CD4-positive, alpha-beta memory T cell (primary cell): ENCODE measurements around the gene HEPHL1. TPM values are rescaled to one million over a fixed set of nuclear protein-coding genes. Genes with fewer than 3 reads are reported as not detected.

Source experiments
- CTCF ChIA-PET: fragments of 350-600 bp; sonication (Branson Sonifier 250); formaldehyde crosslinking; loops from one replicate; lab custom pipeline; 2021; ENCODE audit warnings: inconsistent platforms; ENCODE audit not compliant: partially characterized antibody; lab: Charles Lee
- POLR2A ChIA-PET: fragments of 350-600 bp; sonication (Branson Sonifier 250); formaldehyde crosslinking; loops from one replicate; lab custom pipeline; 2021; ENCODE audit not compliant: partially characterized antibody; lab: Charles Lee
- DNase-seq, 5 donors: peaks; one replicate each; pipeline versions ENCODE4 v3.0.0 to v3.0.0-alpha.2; 2020 to 2022; ENCODE audit warnings: mixed read lengths in 1 of 5
- H3K27ac ChIP-seq: one replicate; pipeline ENCODE4 v1.7.0; 2013; ENCODE audit warnings: low read depth, low read length
- H3K27me3 ChIP-seq: 2 replicates; pipeline ENCODE4 v1.7.0; 2013; ENCODE audit warnings: mild to moderate bottlenecking, low read length, moderate library complexity; ENCODE audit not compliant: insufficient read depth
- H3K36me3 ChIP-seq: 2 replicates; pipeline ENCODE4 v1.7.0; 2013; ENCODE audit warnings: mild to moderate bottlenecking, low read length, moderate library complexity; ENCODE audit not compliant: insufficient read depth
- H3K4me1 ChIP-seq: 2 replicates; pipeline ENCODE4 v1.7.0; 2013; ENCODE audit warnings: mild to moderate bottlenecking, low read length, moderate library complexity; ENCODE audit not compliant: insufficient read depth
- H3K4me3 ChIP-seq, 2 donors: one replicate each; pipeline ENCODE4 v1.7.0; 2013; ENCODE audit warnings: low read length in 2 of 2, mild to moderate bottlenecking in 1 of 2
- H3K9me3 ChIP-seq, 2 donors: one replicate each; pipeline ENCODE4 v1.7.0; 2013; ENCODE audit warnings: low read length in 2 of 2, control low read depth in 1 of 2; ENCODE audit not compliant: control insufficient read depth in 1 of 2
- H3K27ac Mint-ChIP-seq, 7 donors: one replicate each; pipeline ENCODE4 v1.8.0; 2020 to 2021; ENCODE audit warnings: mixed read lengths in 7 of 7, mild to moderate bottlenecking in 6 of 7, inconsistent platforms in 3 of 7, moderate library complexity in 3 of 7
- H3K27me3 Mint-ChIP-seq, 2 donors: one replicate each; pipeline ENCODE4 v1.8.0; 2020 to 2021; ENCODE audit warnings: mixed read lengths in 2 of 2
- H3K36me3 Mint-ChIP-seq, 2 donors: one replicate each; pipeline ENCODE4 v1.8.0; 2020 to 2021; ENCODE audit warnings: mixed read lengths in 2 of 2, inconsistent platforms in 1 of 2, mild to moderate bottlenecking in 1 of 2
- H3K4me1 Mint-ChIP-seq, 4 donors: one replicate each; pipeline ENCODE4 v1.8.0; 2020 to 2021; ENCODE audit warnings: mixed read lengths in 4 of 4, mild to moderate bottlenecking in 1 of 4
- H3K4me3 Mint-ChIP-seq, 8 donors: one replicate each; pipeline ENCODE4 v1.8.0; 2020 to 2021; ENCODE audit warnings: mixed read lengths in 8 of 8, mild to moderate bottlenecking in 7 of 8, moderate library complexity in 6 of 8, inconsistent platforms in 3 of 8
- H3K9me3 Mint-ChIP-seq, 8 donors: one replicate each; pipeline ENCODE4 v1.8.0; 2020 to 2021; ENCODE audit warnings: mixed read lengths in 8 of 8, mild to moderate bottlenecking in 5 of 8, inconsistent platforms in 3 of 8, moderate library complexity in 1 of 8
- intact Hi-C: fragments of 100-400 bp; cut with micrococcal nuclease; formaldehyde crosslinking; loops from one replicate; pipeline ENCODE4 v1.15.1; 2023
- polyA plus RNA-seq, 2 donors: library from polyadenylated mRNA; unstranded; fragments of 300-500 nt; fragmentation: Illumina TruSeq; gene quantifications; one replicate each; pipeline ENCODE4 v1.2.3, GENCODE V29; 2021
- total RNA-seq, 2 experiments: library from RNA; stranded (reverse); gene quantifications; one replicate each; pipeline ENCODE4 v1.2.3, GENCODE V29; 2021

Gene HEPHL1
- total and polyA plus RNA-seq, 4 experiments from 2014 or later = not detected

- Histone ChIP-seq H3K36me3 (no peaks in the 10 kb centered on the region), H3K4me1 (no peaks in the 10 kb centered on the region), H3K27ac (no peak overlapping the region), H3K9me3 (no peaks in the 10 kb centered on the region), H3K4me3 (no peak overlapping the region), H3K27me3 (no peaks in the 10 kb centered on the region)
- Mint-ChIP-seq H3K4me1 (no peaks in the 10 kb centered on the region), H3K9me3 (peaks cover 0 to 3% (median 0%) of the 10 kb centered on the region in 8 donors), H3K27ac (no peak overlapping the region), H3K4me3 (no peak overlapping the region), H3K27me3 (peaks cover 0 to 2% of the 10 kb centered on the region in 2 donors), H3K36me3 (no peaks in the 10 kb centered on the region)
- CTCF ChIA-PET = no interaction called here
- intact Hi-C loops = no loop called here
- POLR2A ChIA-PET = no interaction called here
- no peak for DNase-seq
Observed at GRCh38 chr11:94106716-94107115, 85.6 kb downstream of the HEPHL1 start.

- Mint-ChIP-seq H3K9me3 (peaks cover 0 to 3% (median 0%) of the 10 kb centered on the region in 8 donors), H3K27ac (no peak overlapping the region), H3K4me3 (no peak overlapping the region), H3K36me3 (no peaks in the 10 kb centered on the region), H3K4me1 (no peaks in the 10 kb centered on the region), H3K27me3 (peaks cover 0 to 2% of the 10 kb centered on the region in 2 donors)
- Histone ChIP-seq H3K27me3 (no peaks in the 10 kb centered on the region), H3K27ac (no peak overlapping the region), H3K4me1 (no peaks in the 10 kb centered on the region), H3K36me3 (no peaks in the 10 kb centered on the region), H3K9me3 (no peaks in the 10 kb centered on the region), H3K4me3 (no peak overlapping the region)
- intact Hi-C loops = no loop called here
- ChIA-PET CTCF (no interaction called here), POLR2A (no interaction called here)
- no peak for DNase-seq
Observed at GRCh38 chr11:94107363-94107762, 86.2 kb downstream of the HEPHL1 start.

GRCh38 chr11:94111241-94111640 is 90.1 kb downstream of the HEPHL1 start:
- H3K4me3 Mint-ChIP-seq = no peak overlapping the region
- no peaks in the 10 kb centered on the region for H3K4me1 Mint-ChIP-seq
- no peaks in the 10 kb centered on the region for H3K36me3 Mint-ChIP-seq
- H3K9me3 Mint-ChIP-seq = peaks cover 0 to 3% (median 0%) of the 10 kb centered on the region in 8 donors
- H3K9me3 ChIP-seq = no peaks in the 10 kb centered on the region
- H3K27me3 ChIP-seq = no peaks in the 10 kb centered on the region
- no peak overlapping the region for H3K4me3 ChIP-seq
- no peak overlapping the region for H3K27ac Mint-ChIP-seq
- intact Hi-C loops = no loop called here
- ChIA-PET POLR2A (no interaction called here), CTCF (no interaction called here)
- H3K27me3 Mint-ChIP-seq = peaks cover 5 to 8% of the 10 kb centered on the region in 2 donors
- H3K4me1 ChIP-seq = no peaks in the 10 kb centered on the region
- DNase-seq = no peak
- H3K36me3 ChIP-seq = no peaks in the 10 kb centered on the region
- H3K27ac ChIP-seq = no peak overlapping the region

GRCh38 chr11:94111660-94112059 is 90.5 kb downstream of the HEPHL1 start:
- Histone ChIP-seq H3K27ac (no peak overlapping the region), H3K4me1 (no peaks in the 10 kb centered on the region), H3K4me3 (no peak overlapping the region), H3K36me3 (no peaks in the 10 kb centered on the region), H3K27me3 (no peaks in the 10 kb centered on the region), H3K9me3 (no peaks in the 10 kb centered on the region)
- Mint-ChIP-seq H3K4me3 (no peak overlapping the region), H3K9me3 (peaks cover 0 to 1% (median 0%) of the 10 kb centered on the region in 8 donors), H3K36me3 (no peaks in the 10 kb centered on the region), H3K27me3 (peaks cover 5 to 8% of the 10 kb centered on the region in 2 donors), H3K27ac (no peak overlapping the region), H3K4me1 (no peaks in the 10 kb centered on the region)
- DNase-seq = no peak
- ChIA-PET POLR2A (no interaction called here), CTCF (no interaction called here)
- intact Hi-C loops = no loop called here

GRCh38 chr11:94112206-94112953 is 91.2 kb downstream of the HEPHL1 start:
- Histone ChIP-seq H3K9me3 (no peaks in the 10 kb centered on the region), H3K27ac (no peak overlapping the region), H3K36me3 (no peaks in the 10 kb centered on the region), H3K27me3 (no peaks in the 10 kb centered on the region), H3K4me1 (no peaks in the 10 kb centered on the region), H3K4me3 (no peak overlapping the region)
- ChIA-PET CTCF (no interaction called here), POLR2A (no interaction called here)
- Mint-ChIP-seq H3K27me3 (peaks cover 5 to 8% of the 10 kb centered on the region in 2 donors), H3K9me3 (no peaks in the 10 kb centered on the region), H3K4me1 (no peaks in the 10 kb centered on the region), H3K27ac (no peak overlapping the region), H3K36me3 (no peaks in the 10 kb centered on the region), H3K4me3 (no peak overlapping the region)
- intact Hi-C loops = no loop called here
- no peak for DNase-seq

GRCh38 chr11:94117197-94117574 is 96.0 kb downstream of the HEPHL1 start:
- POLR2A ChIA-PET = no interaction called here
- CTCF ChIA-PET = no interaction called here
- no peak overlapping the region for H3K27ac ChIP-seq
- intact Hi-C loops = no loop called here
- H3K27ac Mint-ChIP-seq = no peak overlapping the region
- no peaks in the 10 kb centered on the region for H3K4me1 Mint-ChIP-seq
- H3K36me3 Mint-ChIP-seq = no peaks in the 10 kb centered on the region
- H3K27me3 ChIP-seq = no peaks in the 10 kb centered on the region
- DNase-seq = no peak
- H3K4me3 Mint-ChIP-seq = no peak overlapping the region
- no peaks in the 10 kb centered on the region for H3K9me3 ChIP-seq
- peaks cover 8 to 12% of the 10 kb centered on the region in 2 donors for H3K27me3 Mint-ChIP-seq
- H3K4me1 ChIP-seq = no peaks in the 10 kb centered on the region
- H3K9me3 Mint-ChIP-seq = no peaks in the 10 kb centered on the region
- H3K36me3 ChIP-seq = no peaks in the 10 kb centered on the region
- H3K4me3 ChIP-seq = no peak overlapping the region

GRCh38 chr11:94117871-94118270 is 96.7 kb downstream of the HEPHL1 start:
- H3K4me3 ChIP-seq = no peak overlapping the region
- H3K4me1 ChIP-seq = no peaks in the 10 kb centered on the region
- H3K9me3 Mint-ChIP-seq = no peaks in the 10 kb centered on the region
- H3K4me1 Mint-ChIP-seq = no peaks in the 10 kb centered on the region
- no peak overlapping the region for H3K4me3 Mint-ChIP-seq
- CTCF ChIA-PET = no interaction called here
- DNase-seq = no peak
- peaks cover 8 to 12% of the 10 kb centered on the region in 2 donors for H3K27me3 Mint-ChIP-seq
- no peaks in the 10 kb centered on the region for H3K36me3 ChIP-seq
- no peak overlapping the region for H3K27ac Mint-ChIP-seq
- intact Hi-C loops = no loop called here
- H3K36me3 Mint-ChIP-seq = no peaks in the 10 kb centered on the region
- POLR2A ChIA-PET = no interaction called here
- H3K27me3 ChIP-seq = no peaks in the 10 kb centered on the region
- no peaks in the 10 kb centered on the region for H3K9me3 ChIP-seq
- H3K27ac ChIP-seq = no peak overlapping the region
